GM21360 (cell line): ENCODE data around the gene CDH13.

Experiments used
- ATAC-seq: cut with Tn5 transposase; IDR thresholded peaks from one replicate; pipeline ENCODE4 v1.9.1; 2021; ENCODE audit warnings: mild to moderate bottlenecking, moderate library complexity; ENCODE audit not compliant: unreplicated experiment

Gene CDH13

DNA sequence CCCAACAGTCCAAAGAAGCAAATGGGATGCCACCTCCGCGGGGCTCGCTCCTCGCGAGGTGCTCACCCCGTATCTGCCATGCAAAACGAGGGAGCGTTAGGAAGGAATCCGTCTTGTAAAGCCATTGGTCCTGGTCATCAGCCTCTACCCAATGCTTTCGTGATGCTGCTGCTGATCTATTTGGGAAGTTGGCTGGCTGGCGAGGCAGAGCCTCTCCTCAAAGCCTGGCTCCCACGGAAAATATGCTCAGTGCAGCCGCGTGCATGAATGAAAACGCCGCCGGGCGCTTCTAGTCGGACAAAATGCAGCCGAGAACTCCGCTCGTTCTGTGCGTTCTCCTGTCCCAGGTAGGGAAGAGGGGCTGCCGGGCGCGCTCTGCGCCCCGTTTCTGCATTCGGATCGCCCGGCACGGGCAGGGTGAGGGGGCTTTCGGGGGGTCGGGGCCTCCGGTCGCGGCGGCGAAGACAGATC lies at the start of gene CDH13:
Gene CDH13, plus strand, starts transcription at position 179 of the 471 bp plus-strand sequence.
- no peak for ATAC-seq

DNA sequence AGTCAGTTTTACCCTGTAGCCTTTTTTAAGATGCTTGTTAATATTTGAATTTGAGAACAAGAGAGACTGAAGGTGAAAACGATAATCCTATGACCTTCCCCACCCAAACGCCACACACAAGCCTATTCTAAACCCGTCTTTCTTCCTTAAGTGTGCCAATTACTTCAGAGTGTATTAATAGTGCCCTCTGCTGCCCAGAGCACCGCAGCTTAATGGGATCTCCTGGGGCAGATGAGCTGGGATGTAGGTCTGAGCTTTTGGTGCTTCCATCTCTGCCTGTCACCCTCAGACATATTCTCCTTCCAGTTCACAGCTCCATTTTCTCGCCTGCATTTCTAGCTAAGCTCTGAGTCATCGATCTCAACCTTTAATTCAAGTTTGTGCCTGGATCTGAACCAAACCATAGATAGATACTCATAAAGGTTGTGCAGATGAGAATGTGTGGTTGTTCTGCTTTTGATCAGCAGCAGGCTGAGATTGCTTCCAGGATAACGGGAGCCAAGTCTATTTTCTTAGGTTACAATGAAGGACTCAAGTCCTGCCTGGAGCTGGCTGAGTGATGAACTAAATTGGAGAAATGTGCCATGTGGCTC lies 46.4 kb upstream of the CDH13 start:
- no peak for ATAC-seq

DNA sequence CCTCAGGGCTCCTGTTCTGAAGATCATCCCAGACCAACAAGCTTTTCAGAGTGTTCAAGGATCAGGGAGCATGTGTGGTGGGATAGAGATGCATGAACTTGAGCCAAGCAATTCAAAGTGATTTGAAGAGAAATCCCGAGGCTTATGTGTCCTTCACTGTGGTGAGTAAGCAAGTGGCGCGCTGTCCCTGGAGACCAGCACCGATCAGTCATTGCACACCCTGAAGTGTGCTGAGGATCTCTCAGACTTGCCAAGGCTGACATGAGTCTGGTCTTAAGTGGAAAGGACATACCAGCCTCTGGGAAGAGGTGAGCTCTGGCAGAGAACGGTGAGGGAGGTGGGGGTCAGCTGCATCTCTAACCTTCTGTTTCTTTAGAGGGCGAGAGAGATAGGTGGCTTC lies 43.8 kb upstream of the CDH13 start:
- ATAC-seq, result no peak

DNA sequence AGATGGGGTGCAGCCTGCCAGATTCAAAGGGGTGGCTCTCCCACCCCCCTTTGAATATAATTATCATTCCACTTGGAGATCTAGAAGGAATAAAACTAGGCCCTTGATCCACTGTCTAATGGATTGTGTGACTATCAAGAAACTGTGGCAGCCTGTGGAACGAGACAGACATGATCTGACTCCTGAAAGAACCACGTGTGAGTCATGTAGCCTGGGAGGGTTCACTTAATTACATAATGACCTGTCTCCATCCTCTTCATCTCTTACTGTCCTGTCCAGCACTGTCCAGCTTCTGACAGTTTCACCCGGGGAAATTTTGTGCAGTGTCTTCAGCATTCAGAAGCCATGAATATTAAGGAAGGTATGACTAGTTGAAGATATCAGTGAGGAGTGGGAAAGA lies 43.3 kb upstream of the CDH13 start:
- ATAC-seq, result no peak

DNA sequence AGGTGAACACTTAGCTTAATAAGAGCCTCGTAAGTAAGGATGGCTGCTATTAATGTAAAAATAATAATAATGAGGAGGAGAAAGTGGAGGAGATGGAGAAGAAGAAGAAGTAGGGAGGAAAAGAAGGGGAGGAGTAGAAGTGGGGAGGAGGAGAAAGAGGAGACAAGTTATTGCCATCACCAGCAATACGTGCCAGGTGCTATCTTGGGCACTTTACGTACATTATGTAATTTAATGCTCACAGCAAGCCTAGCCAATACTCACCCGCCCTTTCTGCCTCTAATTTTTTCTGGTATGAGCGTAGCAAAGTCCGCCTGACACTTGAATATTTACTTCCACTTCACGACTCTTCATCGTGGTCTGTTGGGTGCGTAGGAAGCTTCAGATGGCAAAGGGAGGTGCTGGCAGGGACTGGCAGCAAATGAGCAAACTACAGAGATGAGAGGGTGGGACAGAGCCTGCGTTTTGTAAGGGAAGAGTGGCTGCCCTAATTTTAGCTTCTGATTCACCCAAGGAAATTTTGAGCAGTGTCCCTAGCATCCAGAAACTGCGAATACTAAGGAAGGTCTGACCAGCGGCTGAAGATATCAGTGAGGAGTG lies 42.1 kb upstream of the CDH13 start:
- ATAC-seq, result no peak

DNA sequence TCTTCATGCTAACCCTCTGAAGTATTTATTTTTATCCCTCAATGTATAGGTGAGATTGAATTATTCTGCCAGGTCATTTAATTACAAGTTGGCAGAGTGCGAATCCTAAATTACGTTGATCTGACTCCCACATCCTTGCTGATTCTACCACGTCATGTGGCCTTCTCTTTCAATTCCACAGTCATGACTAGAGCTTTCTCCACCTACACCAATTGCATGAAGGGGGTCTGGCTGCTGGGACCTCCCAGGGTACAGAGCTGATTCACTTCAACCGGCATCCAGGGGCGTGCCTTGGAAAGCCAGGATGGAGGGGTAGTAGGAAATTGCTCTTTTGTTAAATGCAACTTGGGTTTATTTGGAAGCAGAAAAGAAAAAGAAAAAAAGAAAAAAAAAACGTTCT lies 41.1 kb upstream of the CDH13 start:
- no peak for ATAC-seq

DNA sequence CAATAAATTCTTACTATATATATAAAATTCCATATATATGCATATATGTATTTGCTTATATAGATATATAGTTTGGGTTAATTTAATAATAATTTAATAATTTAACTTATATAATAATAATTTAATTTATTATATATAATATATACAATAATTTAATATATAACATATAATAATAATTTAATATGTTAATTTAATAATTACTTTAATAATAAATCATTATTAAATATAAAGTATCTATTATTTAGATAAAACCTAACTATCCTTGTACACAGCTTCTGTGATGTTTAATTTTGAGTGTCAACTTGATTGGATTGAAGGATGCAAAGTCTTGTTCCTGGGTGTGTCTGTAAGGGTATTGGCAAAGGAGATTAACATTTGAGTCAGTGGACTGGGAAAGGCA lies 40.6 kb upstream of the CDH13 start:
- ATAC-seq, result no peak

DNA sequence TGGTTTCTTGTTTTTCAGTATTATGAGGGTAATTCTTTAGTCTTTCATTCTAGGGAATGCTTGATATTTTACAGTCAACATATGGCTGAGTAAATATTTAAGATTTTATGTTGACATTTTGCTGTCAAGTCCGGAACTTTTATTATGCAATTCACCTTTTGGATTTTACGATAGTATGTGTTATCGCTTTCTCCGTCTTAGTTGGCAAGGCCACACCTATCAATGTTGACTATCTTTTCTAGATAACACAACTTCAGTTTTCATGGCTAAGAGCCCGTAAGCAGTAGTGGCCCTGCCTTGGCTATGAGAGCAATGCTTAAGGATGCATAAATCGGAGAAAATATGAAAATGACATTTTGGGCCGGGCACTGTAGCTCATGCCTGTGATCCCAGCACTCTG lies 39.5 kb upstream of the CDH13 start:
- ATAC-seq, result no peak

DNA sequence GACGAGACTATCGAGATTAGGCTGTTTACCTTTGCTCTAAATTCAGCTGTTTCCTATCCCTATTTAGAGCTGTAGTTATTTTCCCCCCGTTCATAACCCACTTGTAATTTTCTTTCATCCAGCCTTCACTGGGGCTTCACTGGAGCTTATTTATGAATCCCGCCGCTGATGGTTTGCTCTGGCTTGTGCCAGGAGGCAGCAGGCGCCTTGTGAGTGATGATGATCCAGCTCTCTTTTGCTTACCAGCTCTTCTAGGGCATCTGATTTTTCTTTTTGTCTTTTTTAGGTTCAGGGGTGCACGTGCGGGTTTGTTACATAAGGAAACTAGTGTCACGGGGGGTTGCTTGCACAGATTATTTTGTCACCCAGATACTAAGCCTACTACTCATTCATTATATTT lies 37.4 kb upstream of the CDH13 start:
- ATAC-seq, result no peak

DNA sequence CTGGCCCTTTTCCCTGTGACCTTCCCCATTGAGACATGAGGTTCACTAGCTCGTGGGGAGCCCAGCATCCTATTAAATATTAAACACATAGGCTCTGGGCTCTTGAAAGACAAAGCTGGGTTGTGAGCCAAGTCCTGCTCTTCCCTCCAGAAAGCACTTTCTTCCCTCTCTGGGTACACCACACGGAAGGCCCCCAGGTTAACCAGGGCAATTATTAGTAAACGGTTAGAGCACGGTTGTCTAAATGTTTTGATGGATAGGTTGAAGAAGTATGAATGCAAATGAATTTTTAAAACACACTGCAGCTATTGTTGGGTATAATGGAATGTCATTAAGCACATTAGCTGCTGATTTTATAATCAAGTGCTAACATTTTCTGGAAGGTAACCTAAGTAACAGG lies 32.7 kb upstream of the CDH13 start:
- ATAC-seq, result no peak

DNA sequence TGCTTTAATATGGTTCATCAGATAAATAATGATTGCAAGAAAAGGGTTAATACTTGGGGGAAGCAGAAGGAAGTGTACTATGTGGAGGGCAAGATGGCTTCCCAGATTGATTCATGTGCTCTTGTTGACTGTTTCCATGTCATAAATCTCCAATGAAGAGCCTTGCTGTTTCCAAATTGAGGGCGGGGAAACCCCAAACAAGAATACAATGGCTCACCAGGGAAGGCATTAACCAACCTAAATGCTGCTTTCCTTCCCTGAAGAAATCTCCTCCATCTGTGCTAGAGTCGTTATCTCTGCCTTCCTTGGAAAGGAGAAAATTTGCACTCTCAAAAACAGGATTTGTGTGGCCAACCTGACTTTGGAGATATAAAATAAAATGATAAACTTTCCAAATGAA lies 28.0 kb upstream of the CDH13 start:
- ATAC-seq, result no peak

DNA sequence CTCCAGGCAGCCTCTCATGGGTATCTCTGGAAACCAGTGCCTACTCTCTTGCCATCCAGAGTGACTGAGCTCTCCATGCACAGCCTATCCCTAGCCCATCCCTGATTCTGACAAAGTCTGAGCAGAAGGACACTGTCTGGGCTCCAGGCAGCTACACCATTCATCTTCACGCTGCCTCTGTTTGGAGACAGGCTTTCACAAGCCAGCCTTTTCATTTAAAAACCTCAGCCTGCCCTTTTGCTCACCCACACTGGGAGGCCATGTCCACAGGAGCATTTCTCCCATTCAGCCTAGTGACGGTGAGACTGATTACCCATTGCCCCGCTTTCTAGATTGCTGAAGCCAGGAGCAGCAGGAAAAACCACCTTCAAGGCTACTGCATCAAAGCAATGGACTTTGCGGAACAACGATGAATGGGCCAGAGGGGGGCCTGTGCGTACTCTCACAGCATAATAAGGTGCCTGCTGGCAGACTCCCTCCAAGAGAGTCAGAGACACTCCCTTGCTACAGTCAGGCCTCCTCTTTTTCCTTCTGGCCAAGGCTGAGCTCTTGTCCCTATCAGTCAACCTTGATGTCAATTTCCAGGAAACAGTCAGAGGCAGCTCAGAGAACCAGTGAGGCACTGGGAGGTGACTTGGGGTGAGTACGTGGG lies 24.7 kb upstream of the CDH13 start:
- ATAC-seq, result no peak

DNA sequence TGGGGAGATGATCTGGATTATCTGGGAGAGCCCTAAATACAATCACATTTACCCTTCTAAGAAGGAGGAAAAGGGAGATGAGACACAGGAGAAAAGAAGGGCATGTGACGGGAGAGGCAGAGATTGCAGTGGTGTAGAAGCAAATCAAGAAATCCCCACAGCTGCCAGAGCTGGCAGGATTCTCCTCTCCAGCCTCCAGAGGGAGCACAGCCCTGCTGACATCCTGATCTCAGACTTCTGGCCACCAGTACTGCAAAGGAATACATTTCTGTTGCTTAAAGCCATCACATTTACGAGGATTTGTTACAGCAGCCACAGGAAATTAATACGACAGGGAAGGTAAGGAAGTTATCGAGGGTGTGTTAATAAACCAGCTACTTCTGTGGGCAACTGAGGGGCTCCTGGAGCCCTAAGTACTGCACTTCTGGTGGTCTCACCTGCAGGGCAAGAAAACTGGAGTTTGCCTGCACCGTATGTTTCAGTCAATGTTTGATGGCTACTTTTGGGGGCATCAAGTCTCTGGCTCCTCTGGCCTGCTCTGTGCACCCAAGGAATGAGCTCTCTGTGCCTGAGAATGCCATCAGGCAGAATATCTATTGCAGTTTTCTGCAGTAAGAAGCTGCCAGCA lies 22.9 kb upstream of the CDH13 start:
- ATAC-seq, result no peak

DNA sequence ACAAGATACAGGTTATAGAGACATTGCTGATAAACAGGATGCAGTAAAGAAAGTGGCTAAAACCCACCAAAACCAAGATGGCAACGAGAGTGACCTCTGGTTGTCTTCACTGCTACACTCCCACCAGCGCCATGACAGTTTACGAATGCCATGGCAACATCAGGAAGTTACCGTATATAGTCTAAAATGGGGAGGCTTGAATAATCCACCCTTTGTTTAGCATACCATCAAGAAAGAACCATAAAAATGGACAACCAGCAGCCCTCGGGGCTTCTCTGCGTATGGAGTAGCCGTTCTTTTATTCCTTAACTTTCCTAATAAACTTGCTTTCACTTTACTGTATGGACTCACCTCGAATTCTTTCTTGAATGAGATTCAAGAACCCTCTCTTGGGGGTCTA lies 21.7 kb upstream of the CDH13 start:
- no peak for ATAC-seq

DNA sequence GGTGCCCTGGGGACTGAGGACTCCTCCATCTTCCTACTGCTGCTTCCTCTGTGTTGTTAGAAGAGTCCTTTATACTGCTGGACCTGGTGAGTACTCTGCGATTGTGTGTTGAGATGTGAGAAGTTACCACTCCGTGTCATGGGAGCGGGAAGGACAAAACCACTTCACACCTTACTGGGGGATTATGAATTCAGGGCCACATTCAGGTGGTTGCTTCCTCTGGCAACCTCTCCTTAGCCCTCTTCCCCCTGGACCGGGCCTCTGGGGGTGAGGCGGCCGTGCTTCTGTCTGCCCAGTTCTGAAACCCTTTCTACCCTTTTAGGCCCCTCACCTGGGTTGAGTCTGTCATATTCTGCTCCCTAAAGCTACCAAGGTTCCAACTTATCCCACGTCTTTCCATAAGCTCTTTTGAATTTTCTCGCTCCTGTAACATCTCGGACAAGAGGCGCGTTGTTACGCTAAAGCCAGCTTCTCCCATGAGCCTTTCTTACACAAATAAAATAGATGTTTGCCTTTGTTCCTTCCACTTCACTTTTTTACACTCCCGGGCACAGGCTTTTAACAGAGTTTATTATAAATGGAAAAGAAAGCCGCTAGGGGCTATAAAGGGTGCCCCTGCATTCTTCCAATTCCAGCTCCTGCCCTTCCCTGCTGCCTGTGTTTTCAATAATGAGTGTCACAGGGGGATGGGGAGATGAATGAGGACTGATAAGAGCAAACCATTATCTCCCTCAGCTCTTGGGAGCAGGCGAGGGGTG lies 20.7 kb upstream of the CDH13 start:
- no peak for ATAC-seq

DNA sequence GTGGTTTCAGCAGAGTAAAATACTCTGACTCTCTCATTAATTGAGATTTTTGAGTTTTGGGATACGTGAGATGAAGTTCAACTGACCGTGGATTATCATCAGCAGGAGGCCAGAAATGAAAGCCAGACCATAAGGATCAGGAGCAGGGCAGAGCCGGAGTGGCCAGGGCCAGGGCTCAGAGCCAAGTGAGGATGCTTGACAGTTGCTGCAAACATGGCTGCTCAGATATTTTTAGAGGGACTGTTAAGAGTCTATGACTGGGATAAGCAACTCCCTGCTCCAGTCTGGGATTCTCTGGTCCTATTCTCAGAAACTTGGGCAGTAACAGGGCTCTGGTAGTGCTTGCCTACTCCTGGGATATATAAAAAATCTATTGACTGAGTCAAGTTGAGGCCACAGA lies 17.6 kb upstream of the CDH13 start:
- ATAC-seq, result no peak

DNA sequence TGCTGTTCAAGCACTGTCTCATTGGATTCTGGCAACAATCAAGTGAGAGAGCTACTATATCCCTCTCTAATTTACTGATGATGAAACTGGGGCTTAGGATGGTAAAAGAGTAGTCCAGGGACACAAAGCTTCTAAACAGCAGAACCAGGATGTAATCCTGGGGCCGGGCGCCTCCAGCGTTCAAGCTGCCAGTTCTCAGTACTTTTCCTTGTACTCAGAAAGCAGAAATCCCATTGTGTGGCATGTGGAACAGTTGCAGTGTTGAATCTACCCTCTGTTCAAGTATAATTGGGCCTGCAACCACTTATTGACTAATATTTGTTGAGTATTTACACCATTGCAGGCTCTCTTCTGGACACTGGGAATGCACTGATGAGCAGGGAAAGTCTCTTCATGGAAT lies 14.5 kb upstream of the CDH13 start:
- ATAC-seq, result no peak

DNA sequence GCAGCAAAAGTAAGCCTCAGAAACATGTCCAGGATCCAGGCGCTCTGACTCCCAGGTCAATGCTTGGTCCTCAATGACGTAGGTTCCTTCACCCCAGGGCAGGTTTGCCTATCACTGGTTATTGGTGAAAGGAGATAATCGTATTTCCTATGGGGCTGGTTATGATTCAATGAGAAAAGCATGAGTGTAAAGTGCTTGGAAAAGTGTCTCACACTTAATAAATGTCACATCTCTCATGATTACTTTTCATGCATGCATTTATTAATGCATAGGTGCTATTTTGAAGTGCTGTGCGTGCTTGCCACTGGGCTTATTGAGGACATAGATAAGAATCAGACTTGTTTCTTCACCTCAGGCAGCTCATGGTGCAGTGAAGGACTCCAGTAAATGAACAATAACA lies 10.4 kb upstream of the CDH13 start:
- no peak for ATAC-seq

DNA sequence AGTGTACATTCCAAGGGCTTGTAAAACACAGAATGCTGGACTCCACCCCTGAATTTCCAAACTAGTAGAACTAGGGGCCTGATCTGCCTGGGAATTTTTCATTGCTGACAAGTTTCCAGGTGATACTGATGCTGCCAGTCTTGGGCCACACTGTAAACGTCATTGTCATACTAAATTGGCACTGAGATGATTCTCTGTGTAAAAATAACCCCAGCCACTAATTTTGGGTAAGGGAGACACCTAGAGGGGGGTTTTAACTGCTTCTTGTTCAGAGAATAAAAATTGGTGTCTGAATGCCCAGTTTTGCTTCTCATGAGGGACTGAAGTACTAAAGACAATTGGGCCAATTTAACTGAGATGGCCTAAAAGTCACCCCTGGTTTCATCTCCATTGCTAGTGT lies 5.0 kb upstream of the CDH13 start:
- ATAC-seq, result no peak

DNA sequence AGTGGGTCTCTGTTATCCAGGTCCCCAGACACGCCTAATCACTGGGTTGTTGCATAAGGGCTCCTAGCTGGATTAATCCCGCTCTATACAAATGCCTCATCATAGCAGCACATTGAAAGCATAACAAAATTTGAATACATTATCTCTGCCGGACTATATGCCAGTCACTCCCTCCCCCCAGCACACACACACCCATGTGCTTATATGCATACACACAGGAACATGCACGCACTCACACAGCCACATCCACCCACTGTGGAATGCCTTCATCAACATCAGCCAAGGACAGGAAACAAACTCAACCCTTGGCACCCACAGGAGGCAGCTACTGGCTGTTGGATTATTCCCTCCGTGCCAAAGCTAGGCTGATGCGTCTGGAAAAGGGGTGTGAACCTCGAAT lies 3.5 kb upstream of the CDH13 start:
- ATAC-seq, result no peak
